ENCODE results near the gene XPO6.

Gene XPO6

GRCh38 chr16:28161626-28162025 lies 50.1 kb downstream of the XPO6 start:
- Mint-ChIP-seq H3K27me3 (no peaks in the 10 kb centered on the region), H3K4me3 (no peak overlapping the region), H3K36me3 (peaks cover 19% of the 10 kb centered on the region), H3K4me1 (peaks cover 86% of the 10 kb centered on the region), H3K9me3 (no peaks in the 10 kb centered on the region), H3K27ac (no peak overlapping the region)

DNA sequence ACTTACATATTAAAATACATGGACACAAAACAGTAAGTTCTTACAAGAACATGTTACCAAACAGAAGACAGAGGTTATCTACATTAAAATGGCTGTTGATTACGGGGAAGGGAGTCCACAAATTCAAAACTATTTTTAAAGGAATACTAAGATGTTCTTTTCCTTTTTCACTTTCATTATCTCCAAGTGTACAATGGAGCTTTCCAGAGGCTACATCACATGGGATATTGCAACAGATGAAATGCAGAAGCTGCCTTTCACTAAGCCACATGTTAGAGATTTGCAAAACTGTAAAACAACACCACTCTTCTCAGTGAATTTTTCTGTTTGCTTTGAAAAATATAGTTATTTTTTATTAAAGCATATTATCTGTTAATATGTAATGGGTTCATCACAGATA lies 53.6 kb downstream of the XPO6 start:
- Mint-ChIP-seq H3K27me3 (no peaks in the 10 kb centered on the region), H3K27ac (peak overlapping the region; percentile 85), H3K36me3 (peaks cover 26% of the 10 kb centered on the region), H3K9me3 (no peaks in the 10 kb centered on the region), H3K4me3 (no peak overlapping the region), H3K4me1 (peaks cover 80% of the 10 kb centered on the region)

DNA sequence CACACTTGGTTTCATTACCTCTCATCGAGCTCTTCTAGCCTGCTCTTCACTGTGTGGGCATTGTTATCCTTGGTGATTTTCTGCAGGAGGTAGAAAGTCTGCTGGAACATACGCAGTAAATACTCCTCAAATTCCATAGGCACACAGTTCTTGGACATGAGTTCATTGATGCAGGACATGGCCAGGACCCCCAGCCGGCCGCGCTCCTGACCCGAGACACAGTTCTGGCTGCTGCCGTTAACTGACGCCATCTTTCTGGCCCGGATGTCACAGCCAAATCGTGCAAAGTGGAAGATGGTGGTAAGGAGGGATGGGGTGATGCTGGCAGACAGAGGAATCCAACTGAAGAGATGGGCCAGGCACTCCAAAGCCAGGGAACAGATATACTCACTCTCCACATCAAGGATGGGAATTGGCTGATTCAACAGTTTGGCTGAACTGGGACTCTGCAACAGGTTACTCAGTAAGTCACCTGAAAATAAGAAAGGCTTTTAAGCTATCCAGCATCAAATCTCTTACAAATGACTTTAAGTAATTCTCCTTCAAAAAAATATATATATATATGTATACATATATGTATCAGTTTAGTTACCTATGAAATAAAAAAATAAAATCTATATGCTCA lies 55.6 kb downstream of the XPO6 start:
- Mint-ChIP-seq H3K4me3 (no peak overlapping the region), H3K9me3 (no peaks in the 10 kb centered on the region), H3K36me3 (peaks cover 29% of the 10 kb centered on the region), H3K4me1 (peaks cover 71% of the 10 kb centered on the region), H3K27me3 (no peaks in the 10 kb centered on the region), H3K27ac (no peak overlapping the region)

DNA sequence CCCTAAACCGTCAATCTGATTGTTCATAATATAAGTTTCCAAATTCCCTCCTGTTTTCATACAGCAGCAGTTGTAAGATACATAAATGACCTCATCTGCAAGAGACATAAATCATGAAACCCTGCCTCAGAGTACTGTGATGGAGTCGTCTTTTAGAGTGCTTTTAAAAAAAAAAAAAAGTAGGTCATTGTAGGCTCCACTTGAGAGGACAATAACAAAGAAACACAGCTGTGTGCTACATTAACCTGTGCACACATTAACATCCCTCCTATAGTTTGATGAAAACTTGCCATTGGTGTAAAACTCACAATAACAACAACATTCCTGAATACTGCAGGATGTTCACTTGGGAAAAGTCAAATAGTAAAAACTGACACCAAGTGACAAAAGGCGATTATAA lies 56.5 kb downstream of the XPO6 start:
- no peaks in the 10 kb centered on the region for H3K27me3 Mint-ChIP-seq
- peak overlapping the region; percentile 70 for H3K27ac Mint-ChIP-seq
- peak overlapping the region; percentile 11 for H3K4me3 Mint-ChIP-seq
- H3K36me3 Mint-ChIP-seq = peaks cover 35% of the 10 kb centered on the region
- H3K4me1 Mint-ChIP-seq = peaks cover 71% of the 10 kb centered on the region
- no peaks in the 10 kb centered on the region for H3K9me3 Mint-ChIP-seq

DNA sequence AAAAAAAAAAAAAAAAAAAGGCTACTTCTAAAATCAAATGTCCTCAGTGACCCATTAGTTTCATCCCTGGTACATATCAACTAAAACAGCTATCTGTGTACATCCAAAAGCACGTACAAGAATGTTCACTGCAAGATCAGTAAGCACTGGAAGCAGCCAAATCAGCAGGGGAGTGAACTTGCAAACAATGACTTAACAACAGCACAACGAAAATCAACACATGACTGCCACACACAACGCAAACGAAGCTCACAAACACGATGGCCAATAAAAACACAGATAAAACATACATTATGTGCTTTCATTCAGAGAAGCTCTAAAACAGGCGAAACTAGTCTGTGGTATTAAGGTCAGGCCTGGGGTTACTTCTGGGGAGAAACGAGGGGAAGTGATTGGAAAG lies 60.6 kb downstream of the XPO6 start:
- H3K27ac Mint-ChIP-seq = peak overlapping the region; percentile 71
- H3K9me3 Mint-ChIP-seq = no peaks in the 10 kb centered on the region
- H3K4me1 Mint-ChIP-seq = peaks cover 79% of the 10 kb centered on the region
- H3K4me3 Mint-ChIP-seq = peak overlapping the region; percentile 3
- H3K36me3 Mint-ChIP-seq = peaks cover 49% of the 10 kb centered on the region
- H3K27me3 Mint-ChIP-seq = no peaks in the 10 kb centered on the region

DNA sequence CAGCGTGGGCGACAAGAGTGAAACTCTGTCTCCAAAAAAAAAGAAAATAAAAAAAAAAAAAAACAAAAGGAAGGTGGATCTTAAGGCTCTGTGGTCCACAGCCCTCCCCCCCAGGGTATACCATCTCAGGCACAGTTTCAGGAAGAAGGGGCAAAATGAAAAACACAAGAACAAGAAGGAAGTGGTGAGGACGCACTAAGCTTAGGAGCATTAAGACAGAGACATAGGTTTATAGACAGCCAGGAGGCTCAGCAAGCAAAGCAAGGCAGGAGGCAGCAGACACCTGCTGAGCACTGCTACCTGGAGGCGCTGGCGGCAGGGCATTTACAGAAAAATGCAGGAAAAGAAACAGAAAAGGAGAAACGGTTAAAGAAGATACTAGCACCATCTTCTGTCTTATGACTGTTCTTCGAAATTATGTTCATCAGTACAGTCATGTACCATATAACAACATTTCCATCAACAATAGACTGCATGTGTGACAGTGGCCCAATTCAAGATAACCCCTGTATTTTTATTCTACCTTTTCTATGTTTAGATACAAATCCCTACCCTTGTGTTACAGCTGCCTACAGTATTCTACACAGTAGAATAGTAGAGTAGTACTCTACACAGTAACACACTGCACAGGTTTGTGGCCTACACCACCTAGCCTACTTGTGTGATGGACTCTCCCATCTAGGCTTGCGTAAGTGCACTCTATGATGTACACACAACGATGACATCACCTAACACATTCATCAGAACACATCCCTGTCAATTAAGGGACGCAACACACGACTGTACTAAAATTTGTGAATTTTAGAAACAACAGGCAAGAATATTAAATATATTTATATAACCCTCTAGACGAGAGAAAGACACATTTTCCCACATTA lies 62.5 kb downstream of the XPO6 start:
- H3K4me1 Mint-ChIP-seq = peaks cover 79% of the 10 kb centered on the region
- H3K9me3 Mint-ChIP-seq = no peaks in the 10 kb centered on the region
- peak overlapping the region; percentile 85 for H3K27ac Mint-ChIP-seq
- H3K36me3 Mint-ChIP-seq = peaks cover 48% of the 10 kb centered on the region
- no peaks in the 10 kb centered on the region for H3K27me3 Mint-ChIP-seq
- H3K4me3 Mint-ChIP-seq = peak overlapping the region; percentile 40

DNA sequence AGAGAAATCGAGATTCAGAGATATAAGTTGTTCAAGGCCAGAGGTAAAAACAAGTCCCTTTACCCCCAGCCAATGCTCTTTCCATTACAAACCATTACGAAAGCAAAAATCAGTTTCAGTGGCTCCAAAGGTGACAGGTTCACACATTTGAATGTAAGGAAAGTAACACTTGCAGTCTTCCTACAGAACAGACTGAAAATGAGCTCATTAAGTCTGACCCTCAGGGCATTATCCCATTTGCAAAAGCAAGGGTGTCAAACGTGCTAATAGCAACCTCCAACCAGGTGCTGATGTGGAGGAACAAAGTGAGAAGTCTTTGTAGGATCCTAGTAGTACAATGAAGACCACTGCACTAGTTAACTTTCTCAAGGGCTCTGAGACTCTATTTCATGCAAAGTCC lies 65.2 kb downstream of the XPO6 start:
- Mint-ChIP-seq H3K27ac (peak overlapping the region; percentile 86), H3K4me1 (peaks cover 96% of the 10 kb centered on the region), H3K4me3 (peak overlapping the region; percentile 34), H3K27me3 (no peaks in the 10 kb centered on the region), H3K36me3 (peaks cover 43% of the 10 kb centered on the region), H3K9me3 (no peaks in the 10 kb centered on the region)

DNA sequence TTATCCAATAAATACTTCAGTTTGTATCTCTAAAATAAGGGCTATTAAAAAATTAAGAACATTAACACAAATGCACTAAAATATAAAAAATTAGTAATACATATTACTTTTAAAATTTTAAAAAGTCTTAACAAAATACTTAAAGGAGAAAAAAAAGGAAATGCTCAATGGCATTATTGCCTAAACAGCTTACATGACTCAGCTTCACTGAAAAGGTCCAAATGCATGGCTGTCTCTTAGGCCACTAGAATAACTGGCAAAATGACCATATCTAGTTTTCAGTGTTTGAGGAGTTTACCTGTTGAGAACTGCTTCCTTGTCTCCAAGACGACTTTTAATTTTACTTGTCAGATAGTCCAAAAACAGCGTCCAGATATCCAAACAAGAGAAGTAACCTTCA lies 66.0 kb downstream of the XPO6 start:
- peak overlapping the region; percentile 86 for H3K27ac Mint-ChIP-seq
- H3K27me3 Mint-ChIP-seq = no peaks in the 10 kb centered on the region
- H3K4me1 Mint-ChIP-seq = peaks cover 96% of the 10 kb centered on the region
- H3K36me3 Mint-ChIP-seq = peaks cover 41% of the 10 kb centered on the region
- no peak overlapping the region for H3K4me3 Mint-ChIP-seq
- H3K9me3 Mint-ChIP-seq = no peaks in the 10 kb centered on the region

- H3K27me3 Mint-ChIP-seq = no peaks in the 10 kb centered on the region
- peak overlapping the region; percentile 87 for H3K27ac Mint-ChIP-seq
- H3K4me1 Mint-ChIP-seq = peaks cover 91% of the 10 kb centered on the region
- H3K36me3 Mint-ChIP-seq = peaks cover 22% of the 10 kb centered on the region
- peak overlapping the region; percentile 76 for H3K4me3 Mint-ChIP-seq
- no peaks in the 10 kb centered on the region for H3K9me3 Mint-ChIP-seq
Observed at GRCh38 chr16:28140788-28141618, 70.8 kb downstream of the XPO6 start.

- Mint-ChIP-seq H3K27me3 (no peaks in the 10 kb centered on the region), H3K4me3 (peak overlapping the region; percentile 67), H3K36me3 (peaks cover 21% of the 10 kb centered on the region), H3K9me3 (no peaks in the 10 kb centered on the region), H3K27ac (peak overlapping the region; percentile 81), H3K4me1 (peaks cover 79% of the 10 kb centered on the region)
Observed at GRCh38 chr16:28139530-28139929, 72.2 kb downstream of the XPO6 start.

GRCh38 chr16:28136751-28137434 lies 74.9 kb downstream of the XPO6 start:
- Mint-ChIP-seq H3K4me1 (peaks cover 53% of the 10 kb centered on the region), H3K27ac (peak overlapping the region; percentile 89), H3K9me3 (no peaks in the 10 kb centered on the region), H3K4me3 (peak overlapping the region; percentile 42), H3K27me3 (no peaks in the 10 kb centered on the region), H3K36me3 (peaks cover 25% of the 10 kb centered on the region)

- no peaks in the 10 kb centered on the region for H3K27me3 Mint-ChIP-seq
- H3K4me1 Mint-ChIP-seq = peaks cover 49% of the 10 kb centered on the region
- peak overlapping the region; percentile 74 for H3K27ac Mint-ChIP-seq
- H3K36me3 Mint-ChIP-seq = peaks cover 29% of the 10 kb centered on the region
- no peaks in the 10 kb centered on the region for H3K9me3 Mint-ChIP-seq
- H3K4me3 Mint-ChIP-seq = no peak overlapping the region
Observed at GRCh38 chr16:28133666-28134065, 78.1 kb downstream of the XPO6 start.

DNA sequence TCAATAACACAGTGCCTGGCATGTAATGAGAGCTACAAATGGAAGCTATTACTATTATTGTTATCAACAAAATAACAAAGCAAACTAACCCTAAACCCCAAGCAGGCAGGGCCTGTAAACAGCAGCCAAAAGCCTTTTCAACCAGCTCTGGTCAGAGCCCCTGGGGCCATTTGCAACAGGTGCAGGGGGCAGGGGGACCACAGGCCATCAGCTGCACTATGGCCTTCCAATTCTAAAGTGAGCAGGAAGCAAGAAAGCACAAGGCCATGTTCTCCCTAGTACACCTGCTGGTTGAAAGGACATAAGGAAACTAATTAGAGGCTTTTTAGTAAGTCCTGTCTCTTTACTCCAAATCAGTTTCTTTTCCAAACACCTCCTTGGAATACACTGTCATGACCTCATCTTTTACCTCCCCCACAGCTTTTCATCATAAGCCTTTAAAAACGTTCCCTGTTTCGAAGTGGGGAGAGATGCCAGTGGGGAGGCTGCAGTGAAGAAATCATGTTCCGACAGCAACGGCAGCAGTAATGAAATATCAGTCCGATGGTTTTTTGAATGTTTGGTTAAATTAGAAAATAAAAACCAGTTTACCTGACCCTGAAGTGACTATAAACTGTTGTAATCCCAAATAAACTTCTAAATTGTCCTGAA lies 79.9 kb downstream of the XPO6 start:
- H3K36me3 Mint-ChIP-seq = peaks cover 26% of the 10 kb centered on the region
- peaks cover 42% of the 10 kb centered on the region for H3K4me1 Mint-ChIP-seq
- H3K27ac Mint-ChIP-seq = no peak overlapping the region
- no peaks in the 10 kb centered on the region for H3K9me3 Mint-ChIP-seq
- H3K4me3 Mint-ChIP-seq = no peak overlapping the region
- no peaks in the 10 kb centered on the region for H3K27me3 Mint-ChIP-seq

GRCh38 chr16:28131181-28131580 lies 80.6 kb downstream of the XPO6 start:
- peaks cover 37% of the 10 kb centered on the region for H3K4me1 Mint-ChIP-seq
- no peak overlapping the region for H3K4me3 Mint-ChIP-seq
- peaks cover 26% of the 10 kb centered on the region for H3K36me3 Mint-ChIP-seq
- peak overlapping the region; percentile 30 for H3K27ac Mint-ChIP-seq
- no peaks in the 10 kb centered on the region for H3K27me3 Mint-ChIP-seq
- H3K9me3 Mint-ChIP-seq = no peaks in the 10 kb centered on the region

Measured in activated naive CD4-positive, alpha-beta T cell treated with anti-CD3 and anti-CD28 coated beads, Interleukin-2, amount 50 U/mL, for 24 hours (primary cell).